ENCODE measurements around the gene PRADC1. TPM values are rescaled to one million over a fixed set of nuclear protein-coding genes. Genes with fewer than 3 reads are reported as not detected.

The PRADC1 gene
- total RNA-seq, 1 donor from 2014 or later: 77.0 TPM

DNA sequence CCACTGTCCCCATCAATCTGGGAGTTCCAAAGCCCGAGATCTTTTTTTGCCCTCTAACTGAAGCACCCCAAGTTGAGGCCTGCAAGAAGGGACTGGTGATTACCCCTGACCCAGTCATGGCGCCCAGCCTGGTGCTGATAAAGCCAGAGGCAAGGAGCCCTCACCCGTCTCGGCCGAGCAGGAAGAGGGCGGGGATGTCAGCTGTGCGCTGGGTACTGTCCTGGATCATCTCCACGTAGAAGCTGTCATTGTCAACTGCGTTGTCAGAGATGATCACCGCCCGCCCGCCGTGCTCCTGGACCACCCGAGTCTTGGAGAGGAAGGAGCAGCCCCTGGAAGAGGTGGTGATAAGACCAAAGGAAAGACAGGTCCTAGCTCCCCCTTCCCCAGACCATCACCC, 4.4 kb downstream of the PRADC1 start:
- Histone ChIP-seq H3K27me3 (no peaks in the 10 kb centered on the region), H3K36me3 (peaks cover 27 to 42% of the 10 kb centered on the region in 2 donors), H3K4me3 (no peak overlapping the region), H3K9me3 (no peaks in the 10 kb centered on the region), H3K4me1 (peaks cover 3 to 4% of the 10 kb centered on the region in 2 donors), H3K27ac (no peak overlapping the region)
- intact Hi-C loops (cut with DNase I): no loop called here
- no peak for DNase-seq (ENCODE audit: low spot score in 2 of 2)
- TF ChIP-seq, protein P1, sequence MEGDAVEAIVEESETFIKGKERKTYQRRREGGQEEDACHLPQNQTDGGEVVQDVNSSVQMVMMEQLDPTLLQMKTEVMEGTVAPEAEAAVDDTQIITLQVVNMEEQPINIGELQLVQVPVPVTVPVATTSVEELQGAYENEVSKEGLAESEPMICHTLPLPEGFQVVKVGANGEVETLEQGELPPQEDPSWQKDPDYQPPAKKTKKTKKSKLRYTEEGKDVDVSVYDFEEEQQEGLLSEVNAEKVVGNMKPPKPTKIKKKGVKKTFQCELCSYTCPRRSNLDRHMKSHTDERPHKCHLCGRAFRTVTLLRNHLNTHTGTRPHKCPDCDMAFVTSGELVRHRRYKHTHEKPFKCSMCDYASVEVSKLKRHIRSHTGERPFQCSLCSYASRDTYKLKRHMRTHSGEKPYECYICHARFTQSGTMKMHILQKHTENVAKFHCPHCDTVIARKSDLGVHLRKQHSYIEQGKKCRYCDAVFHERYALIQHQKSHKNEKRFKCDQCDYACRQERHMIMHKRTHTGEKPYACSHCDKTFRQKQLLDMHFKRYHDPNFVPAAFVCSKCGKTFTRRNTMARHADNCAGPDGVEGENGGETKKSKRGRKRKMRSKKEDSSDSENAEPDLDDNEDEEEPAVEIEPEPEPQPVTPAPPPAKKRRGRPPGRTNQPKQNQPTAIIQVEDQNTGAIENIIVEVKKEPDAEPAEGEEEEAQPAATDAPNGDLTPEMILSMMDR (IDR thresholded peaks at IDR 0.05): no peak

DNA sequence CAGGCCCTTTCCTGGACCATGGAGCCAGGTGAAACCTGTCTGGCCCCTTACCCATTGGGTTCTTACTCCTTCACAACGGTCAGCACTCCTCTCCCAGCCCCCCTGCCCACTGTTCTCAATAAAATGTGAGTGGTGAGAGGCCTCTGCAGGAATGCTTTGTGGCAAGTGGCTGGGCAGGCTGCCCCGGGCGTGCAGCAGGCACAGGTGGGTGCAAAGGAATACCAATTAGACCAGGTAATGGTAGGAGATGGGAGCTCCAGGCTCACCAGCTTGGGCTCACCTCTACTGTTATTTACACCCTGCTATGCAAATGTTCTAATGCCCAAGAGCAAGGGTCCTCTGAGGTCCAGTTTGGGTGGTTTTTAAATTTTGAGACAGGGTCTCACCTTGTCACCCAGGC, 6.0 kb downstream of the PRADC1 start:
- Histone ChIP-seq H3K27ac (no peak overlapping the region), H3K4me1 (no peaks in the 10 kb centered on the region), H3K36me3 (peaks cover 42 to 57% of the 10 kb centered on the region in 2 donors), H3K9me3 (no peaks in the 10 kb centered on the region), H3K27me3 (no peaks in the 10 kb centered on the region), H3K4me3 (no peak overlapping the region)
- no peak for DNase-seq (ENCODE audit: low spot score in 2 of 2)
- TF ChIP-seq, protein P1 (IDR thresholded peaks at IDR 0.05): no peak
- intact Hi-C loops (cut with DNase I): no loop called here

DNA sequence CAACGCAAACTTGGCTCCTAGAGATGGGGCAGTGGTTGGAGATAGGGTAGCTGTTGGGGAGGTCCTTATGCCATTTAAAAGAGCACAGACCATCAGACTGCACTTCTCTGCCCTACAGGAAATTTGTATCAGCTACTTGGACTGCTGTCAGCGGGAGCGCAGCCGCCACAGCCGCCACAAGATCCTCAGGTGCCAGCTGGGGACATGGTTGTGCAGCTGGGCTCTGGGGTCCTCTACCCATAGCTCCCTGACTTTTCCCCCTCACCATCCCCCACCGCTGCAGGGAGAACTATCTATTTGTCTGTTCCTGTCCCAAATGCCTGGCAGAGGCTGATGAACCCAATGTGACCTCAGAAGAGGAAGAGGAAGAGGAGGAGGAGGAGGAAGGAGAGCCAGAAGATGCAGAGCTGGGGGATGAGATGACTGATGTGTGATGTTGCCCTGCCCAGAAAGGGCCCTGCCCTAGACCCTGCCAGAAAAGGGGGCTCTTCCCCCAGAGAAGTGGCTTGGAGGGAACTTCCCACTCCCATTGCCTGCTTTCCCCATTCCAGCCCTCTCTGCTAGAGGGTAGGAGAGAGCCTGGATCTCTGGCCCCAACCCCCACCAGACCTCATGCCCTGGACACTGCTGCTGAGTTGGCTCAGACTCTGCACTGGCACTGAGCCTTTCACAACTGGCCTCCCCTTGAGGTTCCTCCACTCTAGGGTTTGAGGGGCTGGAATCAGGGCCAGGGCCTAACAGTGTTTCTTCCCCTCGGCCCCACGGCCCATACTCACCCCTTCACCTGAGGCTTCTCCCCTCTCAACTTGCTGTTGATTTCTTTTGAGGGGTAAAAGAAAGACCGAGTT, 7.3 kb downstream of the PRADC1 start:
- intact Hi-C loops (cut with DNase I): no loop called here
- peaks cover 49 to 70% of the 10 kb centered on the region in 2 donors for H3K36me3 ChIP-seq
- no peaks in the 10 kb centered on the region for H3K27me3 ChIP-seq
- H3K27ac ChIP-seq: no peak overlapping the region
- H3K4me1 ChIP-seq: no peaks in the 10 kb centered on the region
- H3K9me3 ChIP-seq: no peaks in the 10 kb centered on the region
- DNase-seq (ENCODE audit: low spot score in 2 of 2): no peak
- H3K4me3 ChIP-seq: no peak overlapping the region
- TF ChIP-seq, protein P1 (IDR thresholded peaks at IDR 0.05): no peak

DNA sequence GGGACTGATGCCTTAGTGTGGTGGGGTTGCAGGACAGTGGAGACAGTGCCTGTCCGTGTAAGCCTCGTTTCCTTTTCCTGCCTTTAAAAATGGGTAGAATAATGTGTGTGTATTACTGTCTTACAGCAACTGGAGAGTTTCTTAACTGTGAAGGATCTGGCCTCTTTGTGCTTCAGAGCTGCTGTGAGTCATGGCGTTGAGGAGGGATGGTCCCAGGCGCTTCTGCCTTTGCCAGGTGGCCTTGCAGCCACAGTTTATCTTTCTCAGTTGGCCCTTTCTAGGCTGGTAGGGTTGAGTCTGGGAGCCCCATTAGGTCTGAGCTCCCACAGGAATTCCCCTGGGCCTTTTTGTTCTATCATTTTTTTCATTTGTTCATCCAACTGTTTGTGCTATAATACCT, 9.2 kb downstream of the PRADC1 start:
- intact Hi-C loops (cut with DNase I): no loop called here
- Histone ChIP-seq H3K36me3 (peaks cover 51 to 73% of the 10 kb centered on the region in 2 donors), H3K27ac (no peak overlapping the region), H3K4me3 (no peak overlapping the region), H3K27me3 (no peaks in the 10 kb centered on the region), H3K9me3 (no peaks in the 10 kb centered on the region), H3K4me1 (no peaks in the 10 kb centered on the region)
- DNase-seq (ENCODE audit: low spot score in 2 of 2): no peak
- TF ChIP-seq, protein P1 (IDR thresholded peaks at IDR 0.05): no peak

DNA sequence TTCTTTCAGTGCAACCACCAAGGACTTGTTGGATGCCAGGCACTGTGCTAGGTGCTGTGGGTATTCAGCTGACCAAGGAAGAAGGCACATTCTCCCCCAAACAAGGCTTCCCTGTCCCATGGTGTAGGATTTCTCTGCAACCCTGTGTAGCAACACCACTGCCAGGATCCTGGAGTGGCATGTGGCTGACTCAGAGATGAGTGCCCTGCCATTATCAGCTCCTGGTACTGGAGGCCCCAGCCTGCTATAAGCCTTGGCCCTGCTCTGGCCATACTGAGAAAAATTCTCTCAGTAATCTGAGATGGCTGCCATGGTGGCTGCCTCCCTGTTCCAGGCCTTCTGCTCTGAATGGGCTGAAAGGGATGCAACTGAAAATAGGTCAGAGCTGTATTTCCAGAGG, 14.7 kb downstream of the PRADC1 start:
- Histone ChIP-seq H3K4me3 (no peak overlapping the region), H3K27me3 (no peaks in the 10 kb centered on the region), H3K36me3 (peaks cover 24 to 39% of the 10 kb centered on the region in 2 donors), H3K4me1 (peaks cover 0 to 10% of the 10 kb centered on the region in 2 donors), H3K27ac (no peak overlapping the region), H3K9me3 (no peaks in the 10 kb centered on the region)
- TF ChIP-seq, protein P1 (IDR thresholded peaks at IDR 0.05): no peak
- intact Hi-C loops (cut with DNase I): loop anchor here (10.0 kb wide), 1 partner anchor 393 kb away; the partner anchor contains the start of gene EXOC6B
- DNase-seq (ENCODE audit: low spot score in 2 of 2): no peak
